ENCODE data around the gene CAMTA1.

CAMTA1 gene

DNA sequence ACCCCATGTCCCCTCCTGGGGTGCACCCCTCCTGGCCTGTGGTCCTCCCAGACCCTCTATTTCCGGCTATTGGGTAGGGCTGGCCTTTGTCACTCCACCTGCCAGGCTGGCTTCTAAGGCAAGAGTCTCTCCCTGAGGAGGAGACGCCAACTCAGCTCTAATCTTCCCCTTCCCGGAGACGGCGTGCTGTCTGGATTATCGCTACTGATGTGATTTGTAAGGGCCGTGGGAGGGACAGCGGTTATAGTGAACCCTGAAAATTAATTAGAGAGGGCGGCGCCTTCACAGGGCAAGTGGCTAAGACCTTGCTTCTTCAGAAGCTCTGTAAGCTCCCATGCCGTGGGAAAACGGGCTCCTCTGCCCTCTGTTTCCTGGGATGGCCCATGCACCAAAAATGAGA lies 778.9 kb downstream of the CAMTA1 start:
- Histone ChIP-seq H3K27me3 (ENCODE audit: control insufficient read depth, insufficient read depth, low read length) (no peaks in the 10 kb centered on the region), H3K9ac (ENCODE audit: low read length) (no peak overlapping the region), H3K4me3 (ENCODE audit: low read length) (no peak overlapping the region), H3K4me1 (ENCODE audit: control insufficient read depth, low read depth, low read length) (no peaks in the 10 kb centered on the region), H3K9me3 (ENCODE audit: control insufficient read depth, low read depth, low read length) (no peaks in the 10 kb centered on the region), H3K36me3 (ENCODE audit: control insufficient read depth, low read depth, low read length) (no peaks in the 10 kb centered on the region), H3K27ac (ENCODE audit: low read length) (no peak overlapping the region)

DNA sequence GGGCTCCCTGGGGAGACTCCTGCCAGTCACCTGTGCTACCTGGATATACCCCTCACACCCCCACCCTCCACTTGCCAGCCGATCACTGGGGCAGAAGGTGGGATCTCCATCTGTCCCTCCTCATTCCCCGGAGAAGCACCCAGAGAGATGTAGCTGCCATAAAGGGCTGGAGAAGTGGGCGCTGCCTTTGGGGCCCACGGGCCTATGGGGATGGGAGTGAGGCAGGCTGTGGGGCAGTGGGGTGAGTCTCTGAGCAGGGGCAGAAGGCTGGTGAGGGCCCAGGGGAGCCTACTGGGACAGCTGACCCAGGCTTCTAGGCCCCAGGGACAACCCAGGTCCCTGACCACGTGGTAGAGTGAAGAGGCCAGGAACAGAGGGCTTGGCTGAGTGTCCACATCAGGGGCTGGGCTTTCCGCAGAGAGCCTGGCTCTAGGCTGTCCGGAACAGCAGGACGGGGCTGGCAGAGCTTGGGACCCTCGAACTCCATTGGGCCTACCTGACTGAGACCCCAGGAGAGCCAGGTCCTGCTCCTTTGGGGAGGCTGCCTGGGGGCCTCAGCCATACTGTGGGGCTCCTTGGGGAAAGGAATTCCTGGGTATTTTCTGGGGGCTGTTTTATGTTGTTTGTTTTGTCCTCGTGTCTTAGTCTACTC lies 780.0 kb downstream of the CAMTA1 start:
- no peak overlapping the region for H3K27ac ChIP-seq (ENCODE audit: low read length)
- no peak overlapping the region for H3K9ac ChIP-seq (ENCODE audit: low read length)
- no peaks in the 10 kb centered on the region for H3K27me3 ChIP-seq (ENCODE audit: control insufficient read depth, insufficient read depth, low read length)
- H3K36me3 ChIP-seq (ENCODE audit: control insufficient read depth, low read depth, low read length), result no peaks in the 10 kb centered on the region
- H3K9me3 ChIP-seq (ENCODE audit: control insufficient read depth, low read depth, low read length), result no peaks in the 10 kb centered on the region
- no peak overlapping the region for H3K4me3 ChIP-seq (ENCODE audit: low read length)
- no peaks in the 10 kb centered on the region for H3K4me1 ChIP-seq (ENCODE audit: control insufficient read depth, low read depth, low read length)

DNA sequence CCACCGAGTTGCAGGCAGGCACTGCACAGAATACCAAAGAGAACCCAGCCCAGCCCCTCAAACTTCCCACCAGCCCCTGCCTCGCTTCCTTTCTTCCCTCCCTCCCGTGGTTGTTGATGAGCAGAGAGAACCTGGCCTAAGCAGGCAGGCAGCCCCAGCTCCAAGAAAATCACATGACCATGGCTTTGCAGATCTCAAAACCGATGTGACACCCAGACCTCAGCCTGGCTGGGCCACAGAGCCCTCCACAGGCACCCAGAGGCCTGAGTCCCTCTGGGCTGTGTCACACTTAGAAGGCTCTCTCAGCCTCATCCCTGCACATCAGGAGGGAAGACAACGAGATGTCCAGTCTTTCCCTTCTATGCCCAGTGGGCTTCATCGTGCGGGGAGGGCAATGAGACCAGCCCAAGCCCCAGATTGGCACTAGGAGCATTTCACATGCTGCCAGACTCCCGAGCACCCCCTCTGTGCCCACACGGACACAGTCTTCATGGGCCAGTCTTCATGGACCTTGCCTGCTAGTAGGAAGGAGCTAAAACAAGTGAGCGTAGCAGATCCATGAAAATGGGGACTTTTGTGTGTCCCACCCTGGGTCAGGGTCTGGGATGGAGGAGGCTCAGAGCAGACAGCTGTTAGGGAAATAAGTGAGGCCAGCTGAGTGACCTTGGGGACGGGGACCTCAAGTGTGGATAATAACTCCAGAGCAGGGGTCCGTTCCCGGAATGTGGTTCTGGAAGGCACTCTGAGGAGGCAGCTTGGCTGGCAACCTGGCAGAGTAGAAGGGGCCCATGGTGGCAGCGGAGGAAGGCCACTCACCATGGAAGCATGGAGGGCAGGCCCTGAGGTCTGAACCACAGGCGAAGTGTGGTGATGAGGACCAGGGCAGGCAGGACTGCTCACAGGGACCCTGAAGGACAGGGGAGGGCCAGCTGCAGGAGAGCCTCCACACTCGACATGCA lies 781.4 kb downstream of the CAMTA1 start:
- H3K4me3 ChIP-seq (ENCODE audit: low read length), result no peak overlapping the region
- no peak overlapping the region for H3K9ac ChIP-seq (ENCODE audit: low read length)
- no peak overlapping the region for H3K27ac ChIP-seq (ENCODE audit: low read length)
- no peaks in the 10 kb centered on the region for H3K27me3 ChIP-seq (ENCODE audit: control insufficient read depth, insufficient read depth, low read length)
- no peaks in the 10 kb centered on the region for H3K9me3 ChIP-seq (ENCODE audit: control insufficient read depth, low read depth, low read length)
- H3K4me1 ChIP-seq (ENCODE audit: control insufficient read depth, low read depth, low read length), result no peaks in the 10 kb centered on the region
- H3K36me3 ChIP-seq (ENCODE audit: control insufficient read depth, low read depth, low read length), result no peaks in the 10 kb centered on the region

DNA sequence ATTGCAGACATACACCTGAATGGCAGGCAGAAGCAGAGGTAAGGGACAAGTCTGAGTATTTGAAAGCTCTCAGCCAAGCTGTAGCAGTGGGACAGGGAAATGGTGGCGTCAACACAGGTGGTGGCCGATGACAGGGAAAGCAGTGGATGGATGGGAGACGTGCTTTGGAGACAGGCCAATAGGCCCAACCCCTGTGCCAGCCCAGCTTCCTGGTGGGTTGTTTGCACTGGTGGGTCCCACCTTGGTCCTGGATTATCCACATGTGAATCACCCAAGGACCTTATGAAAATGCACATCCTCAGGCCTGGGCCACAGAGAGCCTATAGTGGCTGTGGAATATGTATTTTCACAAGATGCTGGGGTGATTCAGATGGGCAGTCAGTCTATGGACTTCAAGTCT lies 782.1 kb downstream of the CAMTA1 start:
- Histone ChIP-seq H3K9me3 (ENCODE audit: control insufficient read depth, low read depth, low read length) (no peaks in the 10 kb centered on the region), H3K27ac (ENCODE audit: low read length) (no peak overlapping the region), H3K27me3 (ENCODE audit: control insufficient read depth, insufficient read depth, low read length) (no peaks in the 10 kb centered on the region), H3K4me1 (ENCODE audit: control insufficient read depth, low read depth, low read length) (no peaks in the 10 kb centered on the region), H3K4me3 (ENCODE audit: low read length) (no peak overlapping the region), H3K9ac (ENCODE audit: low read length) (no peak overlapping the region), H3K36me3 (ENCODE audit: control insufficient read depth, low read depth, low read length) (no peaks in the 10 kb centered on the region)

GRCh38 chr1:7568053-7568452 lies 782.8 kb downstream of the CAMTA1 start:
- H3K9me3 ChIP-seq (ENCODE audit: control insufficient read depth, low read depth, low read length), result no peaks in the 10 kb centered on the region
- no peaks in the 10 kb centered on the region for H3K4me1 ChIP-seq (ENCODE audit: control insufficient read depth, low read depth, low read length)
- no peak overlapping the region for H3K9ac ChIP-seq (ENCODE audit: low read length)
- H3K27me3 ChIP-seq (ENCODE audit: control insufficient read depth, insufficient read depth, low read length), result no peaks in the 10 kb centered on the region
- no peak overlapping the region for H3K27ac ChIP-seq (ENCODE audit: low read length)
- H3K4me3 ChIP-seq (ENCODE audit: low read length), result no peak overlapping the region
- no peaks in the 10 kb centered on the region for H3K36me3 ChIP-seq (ENCODE audit: control insufficient read depth, low read depth, low read length)

GRCh38 chr1:7568901-7569524 lies 783.8 kb downstream of the CAMTA1 start:
- no peaks in the 10 kb centered on the region for H3K4me1 ChIP-seq (ENCODE audit: control insufficient read depth, low read depth, low read length)
- no peaks in the 10 kb centered on the region for H3K36me3 ChIP-seq (ENCODE audit: control insufficient read depth, low read depth, low read length)
- H3K9ac ChIP-seq (ENCODE audit: low read length), result no peak overlapping the region
- H3K9me3 ChIP-seq (ENCODE audit: control insufficient read depth, low read depth, low read length), result no peaks in the 10 kb centered on the region
- no peak overlapping the region for H3K4me3 ChIP-seq (ENCODE audit: low read length)
- H3K27ac ChIP-seq (ENCODE audit: low read length), result no peak overlapping the region
- H3K27me3 ChIP-seq (ENCODE audit: control insufficient read depth, insufficient read depth, low read length), result no peaks in the 10 kb centered on the region

GRCh38 chr1:7570311-7570710 lies 785.1 kb downstream of the CAMTA1 start:
- Histone ChIP-seq H3K9me3 (ENCODE audit: control insufficient read depth, low read depth, low read length) (no peaks in the 10 kb centered on the region), H3K27me3 (ENCODE audit: control insufficient read depth, insufficient read depth, low read length) (no peaks in the 10 kb centered on the region), H3K36me3 (ENCODE audit: control insufficient read depth, low read depth, low read length) (no peaks in the 10 kb centered on the region), H3K9ac (ENCODE audit: low read length) (no peak overlapping the region), H3K4me1 (ENCODE audit: control insufficient read depth, low read depth, low read length) (no peaks in the 10 kb centered on the region), H3K4me3 (ENCODE audit: low read length) (no peak overlapping the region), H3K27ac (ENCODE audit: low read length) (no peak overlapping the region)

GRCh38 chr1:7572654-7573152 lies 787.4 kb downstream of the CAMTA1 start:
- H3K27ac ChIP-seq (ENCODE audit: low read length), result no peak overlapping the region
- no peaks in the 10 kb centered on the region for H3K27me3 ChIP-seq (ENCODE audit: control insufficient read depth, insufficient read depth, low read length)
- no peaks in the 10 kb centered on the region for H3K9me3 ChIP-seq (ENCODE audit: control insufficient read depth, low read depth, low read length)
- H3K4me3 ChIP-seq (ENCODE audit: low read length), result no peak overlapping the region
- no peaks in the 10 kb centered on the region for H3K36me3 ChIP-seq (ENCODE audit: control insufficient read depth, low read depth, low read length)
- no peak overlapping the region for H3K9ac ChIP-seq (ENCODE audit: low read length)
- H3K4me1 ChIP-seq (ENCODE audit: control insufficient read depth, low read depth, low read length), result no peaks in the 10 kb centered on the region

- Histone ChIP-seq H3K4me1 (ENCODE audit: control insufficient read depth, low read depth, low read length) (no peaks in the 10 kb centered on the region), H3K9ac (ENCODE audit: low read length) (no peak overlapping the region), H3K9me3 (ENCODE audit: control insufficient read depth, low read depth, low read length) (no peaks in the 10 kb centered on the region), H3K36me3 (ENCODE audit: control insufficient read depth, low read depth, low read length) (no peaks in the 10 kb centered on the region), H3K27ac (ENCODE audit: low read length) (no peak overlapping the region), H3K27me3 (ENCODE audit: control insufficient read depth, insufficient read depth, low read length) (no peaks in the 10 kb centered on the region), H3K4me3 (ENCODE audit: low read length) (no peak overlapping the region)
These were observed 788.2 kb downstream of the CAMTA1 start for GRCh38 chr1:7573481-7573880.

DNA sequence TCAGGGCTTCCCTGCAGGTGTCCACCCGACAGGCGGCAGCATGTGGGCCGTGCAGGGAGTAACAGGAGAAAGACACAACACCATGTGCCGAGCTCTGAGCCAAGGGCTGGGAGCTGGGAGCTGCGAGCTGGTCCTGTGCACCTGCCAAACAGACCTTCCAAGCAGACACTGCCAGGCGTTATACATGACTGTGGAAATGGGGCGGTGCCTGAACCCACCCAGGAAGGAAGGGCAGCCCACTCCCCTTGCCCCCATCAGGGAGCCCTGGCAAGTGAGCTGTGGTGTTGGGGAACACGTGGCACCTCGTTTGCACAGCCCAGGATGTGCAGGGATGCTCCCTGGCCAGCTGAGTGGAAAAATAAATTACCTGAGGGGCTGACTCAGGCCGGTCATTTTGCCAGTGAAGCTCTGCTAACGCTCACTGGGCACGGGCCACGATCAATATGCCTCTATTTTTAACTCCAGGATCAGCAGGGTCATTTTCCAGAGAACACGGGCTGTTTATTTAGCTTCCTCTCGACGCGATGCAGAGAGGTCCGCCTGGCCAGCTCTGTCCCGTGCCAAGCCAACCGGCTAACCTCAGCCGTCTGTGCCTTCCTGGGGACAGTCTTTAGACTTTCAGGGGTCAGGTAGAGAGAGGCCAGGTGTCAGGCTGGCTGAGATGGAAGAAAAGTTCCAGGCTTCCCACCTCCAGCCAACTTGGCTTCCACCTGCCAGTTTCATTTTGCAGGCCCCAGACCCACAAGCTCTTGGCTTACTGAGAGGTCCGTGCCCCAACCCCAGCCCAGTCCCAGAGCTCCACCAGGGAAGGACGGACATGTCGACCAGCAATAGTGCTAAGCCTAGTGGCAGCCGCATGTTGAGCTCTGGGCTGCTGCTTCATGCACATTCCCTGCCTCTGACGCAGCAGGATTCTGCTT lies 789.1 kb downstream of the CAMTA1 start:
- no peak overlapping the region for H3K4me3 ChIP-seq (ENCODE audit: low read length)
- H3K9ac ChIP-seq (ENCODE audit: low read length), result no peak overlapping the region
- H3K27ac ChIP-seq (ENCODE audit: low read length), result no peak overlapping the region
- no peaks in the 10 kb centered on the region for H3K27me3 ChIP-seq (ENCODE audit: control insufficient read depth, insufficient read depth, low read length)
- H3K9me3 ChIP-seq (ENCODE audit: control insufficient read depth, low read depth, low read length), result no peaks in the 10 kb centered on the region
- no peaks in the 10 kb centered on the region for H3K4me1 ChIP-seq (ENCODE audit: control insufficient read depth, low read depth, low read length)
- no peaks in the 10 kb centered on the region for H3K36me3 ChIP-seq (ENCODE audit: control insufficient read depth, low read depth, low read length)

DNA sequence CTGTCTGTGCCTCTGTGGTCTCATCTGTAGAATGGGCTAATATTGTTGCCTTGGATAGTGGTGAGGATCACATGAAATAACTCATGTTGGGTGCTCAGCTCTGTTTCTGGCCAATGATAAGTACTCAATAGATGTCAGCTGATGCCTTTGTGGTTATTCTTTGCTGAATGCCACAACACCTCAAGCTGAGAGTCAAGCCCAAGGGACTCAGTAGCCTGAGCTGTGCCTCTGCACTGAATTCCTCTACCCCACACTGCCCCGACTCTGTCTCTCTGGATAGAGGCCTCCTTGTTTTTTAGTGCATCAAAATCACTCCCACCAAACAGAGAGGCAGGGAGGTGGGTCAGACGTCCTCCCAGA lies 789.8 kb downstream of the CAMTA1 start:
- H3K27ac ChIP-seq (ENCODE audit: low read length), result no peak overlapping the region

More for the DNA sequence above, 789.8 kb downstream of the CAMTA1 start:
- Histone ChIP-seq H3K9me3 (ENCODE audit: control insufficient read depth, low read depth, low read length) (no peaks in the 10 kb centered on the region), H3K4me1 (ENCODE audit: control insufficient read depth, low read depth, low read length) (no peaks in the 10 kb centered on the region), H3K27me3 (ENCODE audit: control insufficient read depth, insufficient read depth, low read length) (no peaks in the 10 kb centered on the region), H3K9ac (ENCODE audit: low read length) (no peak overlapping the region), H3K4me3 (ENCODE audit: low read length) (no peak overlapping the region), H3K36me3 (ENCODE audit: control insufficient read depth, low read depth, low read length) (no peaks in the 10 kb centered on the region)
